Small intestine (tissue), 7 donors: ENCODE data around the gene DENND1A. TPM values are rescaled to one million over a fixed set of nuclear protein-coding genes. Genes with fewer than 3 reads are reported as not detected.
A peak's percentile ranks its signal among the peaks of the same experiment; 100 is the strongest.

ENCODE experiments used
- DNase-seq, 2 donors: peaks; one replicate each; pipeline versions ENCODE4 v3.0.0 to v3.0.0-alpha.2; 2013
- FAIRE-seq: peaks from 2 replicates; lab custom pipeline; 2012; peaks lifted over from hg19 to GRCh38; lab: Jason Lieb, UNC
- H3K27ac ChIP-seq, 3 donors: one replicate each; pipeline ENCODE4 v1.5.1; 2013; ENCODE audit warnings: low read length in 2 of 3, mild to moderate bottlenecking in 2 of 3, control low read depth in 1 of 3, inconsistent platforms in 1 of 3, low read depth in 1 of 3, moderate library complexity in 1 of 3
- H3K27me3 ChIP-seq, 3 donors: one replicate each; pipeline ENCODE4 v1.6.1; 2013; ENCODE audit warnings: low read length in 3 of 3, inconsistent platforms in 1 of 3; ENCODE audit not compliant: control insufficient read depth in 3 of 3, insufficient read depth in 3 of 3
- H3K36me3 ChIP-seq, 3 donors: one replicate each; pipeline ENCODE4 v1.6.1; 2013; ENCODE audit warnings: low read length in 3 of 3, inconsistent platforms in 1 of 3, low read depth in 1 of 3, mild to moderate bottlenecking in 1 of 3, moderate library complexity in 1 of 3; ENCODE audit not compliant: control insufficient read depth in 3 of 3, insufficient read depth in 2 of 3
- H3K4me1 ChIP-seq, 3 donors: one replicate each; pipeline ENCODE4 v1.6.1; 2013; ENCODE audit warnings: low read length in 2 of 3, inconsistent platforms in 1 of 3, low read depth in 1 of 3, mild to moderate bottlenecking in 1 of 3, moderate library complexity in 1 of 3; ENCODE audit not compliant: control insufficient read depth in 3 of 3, insufficient read depth in 2 of 3
- H3K4me3 ChIP-seq, 3 donors: one replicate each; pipeline ENCODE4 v1.5.1; 2013; ENCODE audit warnings: low read length in 3 of 3, control low read depth in 1 of 3, inconsistent platforms in 1 of 3, low read depth in 1 of 3, mild to moderate bottlenecking in 1 of 3, moderate library complexity in 1 of 3
- H3K9me3 ChIP-seq, 2 donors: one replicate each; pipeline ENCODE4 v1.6.1; 2013; ENCODE audit warnings: low read depth in 1 of 2, low read length in 1 of 2; ENCODE audit not compliant: control insufficient read depth in 2 of 2, insufficient read depth in 1 of 2
- WGBS, 3 donors: extraction: QIAGEN DNeasy Blood & Tissue Kit; methylation state at CpG; one replicate each; pipeline ENCODE4 v1.1.7; 2013; 5-methylcytosine and 5-hydroxymethylcytosine counted together
- polyA plus RNA-seq, 4 donors: library from polyadenylated mRNA; stranded (reverse) in 3 of 4; unstranded in 1 of 4; fragments of 200-250 nt in 3 of 4; fragments of 120-200 nt in 1 of 4; gene quantifications; one replicate each; pipeline versions ENCODE4 v1.2.1 to v1.2.3, GENCODE V29; 2013
- donor health status: healthy with polysubstance abuse.
- donor health status: control.
- donor health status: control.
- donor health status: Bipolar disorder and iron deficiency.
- donor health status: healthy.

DENND1A gene
- polyA plus RNA-seq, 4 donors, result 11.5 to 43.4 (median 20.0) TPM

DNA sequence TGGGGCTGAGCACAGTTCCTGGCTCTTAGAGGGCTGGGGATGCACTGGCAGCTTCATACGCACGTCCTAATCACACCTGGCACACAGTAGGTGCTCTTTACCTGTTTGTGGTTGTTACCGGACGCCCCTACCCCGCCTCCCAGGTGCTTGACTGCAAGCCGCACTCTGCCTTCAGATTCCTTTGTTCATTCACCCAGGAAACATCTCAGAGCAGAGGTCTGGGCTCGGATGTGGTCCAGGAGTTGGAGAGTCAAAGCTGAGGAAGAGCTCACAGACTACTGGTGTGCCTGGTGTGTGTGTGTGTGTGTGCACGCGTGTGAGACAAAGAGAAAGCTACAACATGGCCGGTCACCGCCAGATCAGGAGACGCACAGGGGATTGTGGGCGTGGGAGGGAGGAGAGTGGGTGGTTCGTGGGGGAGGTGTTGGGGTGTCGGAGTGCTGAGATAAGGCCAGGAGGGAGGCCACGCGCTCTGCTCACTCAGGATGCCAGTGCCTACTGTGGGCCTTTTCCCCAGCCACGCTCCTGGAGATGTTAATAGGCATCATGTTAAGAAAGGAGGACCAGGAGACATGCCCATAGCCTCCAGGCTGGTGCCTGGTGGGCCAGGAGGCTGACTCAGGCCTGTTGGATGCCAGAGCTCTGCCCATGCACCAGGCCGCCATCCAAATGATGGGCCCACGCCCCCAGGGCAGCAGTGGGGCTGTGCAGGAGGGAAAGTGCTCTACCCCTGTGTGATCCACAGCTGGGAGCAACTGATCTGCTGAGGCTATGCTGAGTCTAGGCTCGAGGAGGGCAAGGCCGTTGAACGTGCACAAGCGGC, 534.0 kb downstream of the DENND1A start:
- Histone ChIP-seq H3K4me1 (no peaks in the 10 kb centered on the region), H3K9me3 (peaks cover 0 to 8% of the 10 kb centered on the region in 2 donors), H3K36me3 (peaks cover 0 to 40% (median 0%) of the 10 kb centered on the region in 3 donors), H3K4me3 (no peak overlapping the region), H3K27me3 (no peaks in the 10 kb centered on the region), H3K27ac (no peak overlapping the region)
- DNase-seq, result no peak
- no peak for FAIRE-seq
- 87 to 93% (median 91%) methylated on average over 23 to 24 of the region's 24 CpGs for WGBS, 3 donors

DNA sequence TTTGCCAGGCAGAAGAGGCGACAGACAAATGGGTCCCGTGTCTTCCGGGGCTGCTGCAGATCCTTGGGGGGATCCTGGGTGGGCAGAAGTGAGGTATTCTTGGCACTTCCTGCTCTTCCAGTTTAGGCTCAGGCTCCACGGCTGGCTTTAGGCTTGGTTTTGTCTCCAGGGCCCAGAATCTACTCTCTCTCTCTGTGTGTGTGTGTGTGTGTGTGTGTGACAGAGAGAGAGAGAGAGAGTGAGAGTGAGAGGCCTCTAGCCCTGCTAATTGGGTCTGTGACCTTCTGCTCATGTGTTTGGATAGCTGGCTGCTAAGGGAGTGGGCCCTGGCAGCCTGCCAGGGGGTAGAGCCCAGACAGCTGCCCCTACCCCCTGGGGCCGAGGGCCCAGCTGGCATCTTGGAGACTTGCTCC, 534.6 kb downstream of the DENND1A start:
- WGBS, 3 donors, result 62 to 73% (median 72%) methylated on average over 5 of the region's 5 CpGs
- no peaks in the 10 kb centered on the region for H3K27me3 ChIP-seq

DNA sequence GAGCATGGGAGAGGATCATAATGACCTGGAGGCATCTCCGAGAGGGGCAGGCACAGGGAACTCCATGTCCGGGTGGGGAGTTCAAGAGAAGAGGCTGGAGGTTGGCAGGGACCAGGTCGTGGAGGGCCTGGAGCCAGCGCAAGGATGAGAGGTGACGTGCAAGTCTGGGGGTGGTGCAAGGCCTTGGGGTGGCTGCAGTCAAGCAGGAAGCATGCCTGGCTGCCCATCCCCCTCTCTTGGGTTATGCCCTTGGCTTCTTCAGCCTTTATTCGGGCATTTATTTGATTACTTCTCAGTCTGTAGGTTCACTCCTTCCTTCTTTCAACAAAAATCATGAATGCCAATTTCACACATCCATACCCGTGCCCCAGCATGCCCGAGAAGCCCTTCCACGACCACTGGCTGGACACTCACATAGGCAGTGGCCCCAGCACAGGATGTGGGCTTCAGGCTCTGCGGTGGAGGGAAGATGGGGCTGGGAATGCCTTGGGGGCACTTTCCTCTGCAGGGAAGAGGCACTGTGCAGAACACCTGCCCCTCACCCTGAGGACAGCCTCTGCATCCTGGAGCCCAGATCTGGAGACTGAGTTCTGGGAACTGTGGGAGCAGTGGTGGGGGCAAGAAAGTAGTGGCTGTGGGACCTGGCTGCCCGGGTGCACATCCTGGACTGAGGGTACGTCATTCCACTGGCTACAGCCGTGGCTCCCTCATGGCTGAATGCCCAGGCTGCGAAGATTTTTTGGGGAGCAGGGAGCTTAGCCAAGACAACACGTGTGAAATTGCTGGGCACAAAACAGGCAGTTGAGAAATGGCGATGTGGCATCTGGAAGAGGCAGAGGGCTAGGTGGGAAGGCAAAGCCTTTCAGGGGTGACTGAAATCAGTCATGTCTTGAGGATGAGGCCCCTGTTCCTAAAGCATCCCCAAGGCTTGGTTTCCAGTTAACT, 535.4 kb downstream of the DENND1A start:
- H3K27me3 ChIP-seq, result no peaks in the 10 kb centered on the region
- no peak for DNase-seq
- no peak overlapping the region for H3K4me3 ChIP-seq
- H3K36me3 ChIP-seq, result peaks cover 0 to 34% (median 0%) of the 10 kb centered on the region in 3 donors
- no peak for FAIRE-seq
- no peaks in the 10 kb centered on the region for H3K4me1 ChIP-seq
- peaks cover 0 to 8% of the 10 kb centered on the region in 2 donors for H3K9me3 ChIP-seq
- 81 to 88% (median 84%) methylated on average over 15 to 16 of the region's 16 CpGs for WGBS, 3 donors
- no peak overlapping the region for H3K27ac ChIP-seq

More for the DNA sequence above, 534.6 kb downstream of the DENND1A start:
- FAIRE-seq (no peak), DNase-seq (peak in 1 of 2 donors; percentile 22)
- no peak overlapping the region for H3K27ac ChIP-seq
- no peaks in the 10 kb centered on the region for H3K4me1 ChIP-seq
- no peak overlapping the region for H3K4me3 ChIP-seq
- H3K36me3 ChIP-seq, result peaks cover 0 to 39% (median 0%) of the 10 kb centered on the region in 3 donors
- peaks cover 0 to 8% of the 10 kb centered on the region in 2 donors for H3K9me3 ChIP-seq

DNA sequence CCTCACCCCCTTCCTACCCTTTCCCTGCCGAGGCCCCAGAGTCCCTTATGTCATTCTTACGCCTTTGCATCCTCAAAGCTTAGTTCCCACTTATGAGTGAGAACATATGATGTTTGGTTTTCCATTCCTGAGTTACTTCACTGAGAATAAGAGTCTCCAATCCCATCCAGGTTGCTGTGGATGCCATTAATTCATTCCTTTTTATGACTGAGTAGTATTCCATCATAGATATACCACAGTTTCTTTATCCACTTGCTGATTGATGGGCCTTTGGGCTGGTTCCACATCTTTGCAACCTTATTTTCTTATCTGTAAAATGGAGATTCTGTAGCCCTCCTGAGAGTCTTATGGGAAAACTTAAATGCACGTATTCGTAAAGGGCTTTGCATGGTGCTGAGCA, 537.1 kb downstream of the DENND1A start:
- WGBS, 3 donors, result 82 to 92% (median 84%) methylated on average over 4 of the region's 4 CpGs
- Histone ChIP-seq H3K4me1 (no peaks in the 10 kb centered on the region), H3K27me3 (no peaks in the 10 kb centered on the region), H3K9me3 (peaks cover 0 to 8% of the 10 kb centered on the region in 2 donors), H3K27ac (no peak overlapping the region), H3K36me3 (peaks cover 0 to 25% (median 0%) of the 10 kb centered on the region in 3 donors), H3K4me3 (no peak overlapping the region)
- FAIRE-seq, result no peak
- no peak for DNase-seq

DNA sequence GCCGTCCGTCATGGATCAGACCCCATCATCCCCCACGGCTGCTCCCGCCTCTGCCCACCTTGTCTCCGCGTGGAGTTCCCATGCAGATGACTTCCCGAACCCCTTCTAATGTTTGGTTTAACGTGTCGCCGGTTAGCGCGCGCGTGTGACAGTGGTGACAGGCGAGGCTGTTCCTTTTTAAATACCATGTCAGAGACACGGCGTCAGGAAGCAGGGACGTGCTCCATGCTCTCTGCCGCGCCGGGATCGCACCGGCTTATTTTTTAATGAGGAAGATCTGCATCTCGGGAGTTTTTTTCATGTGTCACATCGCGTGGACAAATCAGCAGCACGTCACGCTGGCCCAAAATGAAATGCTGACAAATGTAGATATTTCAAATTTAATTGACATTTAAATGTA, 538.0 kb downstream of the DENND1A start:
- H3K9me3 ChIP-seq, result peaks cover 0 to 8% of the 10 kb centered on the region in 2 donors
- no peaks in the 10 kb centered on the region for H3K4me1 ChIP-seq
- H3K4me3 ChIP-seq, result no peak overlapping the region
- FAIRE-seq (no peak), DNase-seq (no peak)
- 93 to 94% (median 93%) methylated on average over 28 of the region's 28 CpGs for WGBS, 3 donors
- no peaks in the 10 kb centered on the region for H3K27me3 ChIP-seq
- H3K36me3 ChIP-seq, result peaks cover 0 to 26% (median 0%) of the 10 kb centered on the region in 3 donors
- H3K27ac ChIP-seq, result no peak overlapping the region

DNA sequence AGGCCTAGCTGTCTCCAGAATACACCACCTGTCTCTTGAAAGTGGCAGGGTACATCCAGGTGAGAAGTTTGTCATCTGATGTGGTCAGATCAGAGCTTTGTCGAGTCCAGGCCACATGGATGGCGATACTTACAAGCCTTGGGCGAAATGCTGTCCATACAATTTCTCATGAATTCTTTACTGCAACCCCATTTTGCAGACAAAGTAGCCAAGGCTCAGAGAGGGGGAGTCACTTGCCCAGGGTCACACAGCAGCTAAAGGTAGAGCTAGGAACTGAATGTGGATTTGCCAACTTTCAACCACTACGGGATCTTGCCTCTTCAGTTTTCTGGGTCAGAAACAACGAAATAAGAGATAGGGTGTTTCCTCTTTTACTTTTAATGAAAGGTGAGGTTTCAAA, 538.7 kb downstream of the DENND1A start:
- WGBS, 3 donors, result 83 to 94% (median 84%) methylated on average over 5 of the region's 5 CpGs
- Histone ChIP-seq H3K27me3 (no peaks in the 10 kb centered on the region), H3K9me3 (peaks cover 0 to 8% of the 10 kb centered on the region in 2 donors), H3K4me3 (no peak overlapping the region), H3K4me1 (no peaks in the 10 kb centered on the region), H3K27ac (no peak overlapping the region), H3K36me3 (peaks cover 0 to 26% (median 0%) of the 10 kb centered on the region in 3 donors)
- DNase-seq, result no peak
- FAIRE-seq, result no peak

DNA sequence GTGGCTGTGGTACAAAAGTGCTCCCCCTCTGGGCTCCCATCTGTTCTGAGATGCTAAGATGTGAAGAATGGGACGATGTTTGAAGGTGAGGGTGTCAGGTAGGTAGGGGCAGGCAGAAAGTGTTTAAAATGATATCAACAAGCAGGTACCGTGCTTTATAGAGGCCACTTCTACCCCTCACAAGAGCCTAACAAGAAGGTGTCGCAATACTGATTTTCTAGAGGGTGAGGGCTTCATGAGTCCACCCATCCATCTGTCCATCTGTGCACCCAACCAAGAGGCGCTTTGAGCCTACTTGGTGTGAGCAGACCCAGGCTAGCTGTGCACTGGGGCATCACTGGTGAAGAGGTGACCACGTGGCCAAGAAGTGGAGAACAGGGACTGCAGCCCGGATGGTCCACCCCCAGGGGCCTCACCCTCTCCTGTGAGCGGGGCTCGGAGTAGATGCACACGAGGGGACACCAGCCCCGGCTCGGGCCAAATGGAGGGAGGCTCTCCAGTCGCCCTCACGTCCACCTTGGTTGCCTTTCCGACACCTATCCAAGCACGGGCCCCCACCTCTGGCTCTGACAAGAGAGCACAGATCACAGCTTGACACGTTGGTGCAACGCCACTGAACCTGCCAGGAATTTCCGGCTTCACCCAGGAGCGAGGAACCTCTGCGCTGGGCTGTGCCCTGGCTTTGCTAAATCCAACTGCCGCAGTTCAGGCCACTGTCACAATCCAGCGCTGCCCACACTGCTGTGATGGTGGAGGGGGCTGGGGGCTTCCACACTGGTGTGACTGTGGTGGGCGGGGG, 539.4 kb downstream of the DENND1A start:
- DNase-seq, result no peak
- WGBS, 3 donors, result 89 to 94% (median 91%) methylated on average over 23 of the region's 23 CpGs

More for the DNA sequence above, 539.4 kb downstream of the DENND1A start:
- no peaks in the 10 kb centered on the region for H3K4me1 ChIP-seq
- no peak overlapping the region for H3K27ac ChIP-seq
- no peak for FAIRE-seq
- H3K4me3 ChIP-seq, result no peak overlapping the region
- no peaks in the 10 kb centered on the region for H3K27me3 ChIP-seq
- peaks cover 0 to 22% (median 0%) of the 10 kb centered on the region in 3 donors for H3K36me3 ChIP-seq
- H3K9me3 ChIP-seq, result peaks cover 0 to 8% of the 10 kb centered on the region in 2 donors
